Measurements from ENCODE around the gene BLOC1S1.

The BLOC1S1 gene

GRCh38 chr12:55681142-55682077, 34.4 kb upstream of the BLOC1S1 start:
- Histone ChIP-seq H3K4ac (ENCODE audit: low read length) (no peak overlapping the region), H3K4me1 (ENCODE audit: control insufficient read depth in 2 of 2, insufficient read depth in 1 of 2, low read depth in 1 of 2, low read length in 2 of 2) (peaks cover 2 to 10% of the 10 kb centered on the region in 2 donors), H4K8ac (ENCODE audit: low read depth, low read length) (no peak overlapping the region), H3K4me2 (ENCODE audit: insufficient read depth, low read length, poor library complexity, severe bottlenecking) (peak overlapping the region; percentile 28), H2AFZ (ENCODE audit: low read length) (peak overlapping the region; percentile 80), H3K79me1 (ENCODE audit: low read depth, low read length) (peaks cover 2% of the 10 kb centered on the region), H3K14ac (ENCODE audit: low read length) (no peak overlapping the region), H4K91ac (ENCODE audit: low read depth, low read length, poor library complexity) (no peak overlapping the region), H2BK5ac (ENCODE audit: low read length) (no peak overlapping the region), H3K18ac (ENCODE audit: low read length) (peak overlapping the region; percentile 69), H2BK12ac (ENCODE audit: low read length) (no peak overlapping the region), H3K27ac (replicated peaks; ENCODE audit: low read length) (no peak overlapping the region), H3K27me3 (ENCODE audit: control insufficient read depth in 3 of 3, insufficient read depth in 3 of 3, low read depth in 1 of 3, low read length in 3 of 3) (no peaks in the 10 kb centered on the region), H3K9me3 (replicated peaks in 1 of 2; ENCODE audit: control insufficient read depth in 2 of 2, insufficient read depth in 1 of 2, low read depth in 1 of 2, low read length in 2 of 2) (no peaks in the 10 kb centered on the region), H3K36me3 (replicated peaks in 1 of 2; ENCODE audit: control insufficient read depth in 2 of 2, insufficient read depth in 2 of 2, low read length in 2 of 2) (peaks cover 3 to 4% of the 10 kb centered on the region in 2 donors), H2BK120ac (ENCODE audit: low read depth, low read length) (no peak overlapping the region), H3K9ac (ENCODE audit: low read depth, low read length, poor library complexity) (no peak overlapping the region), H2BK15ac (ENCODE audit: low read length) (no peak overlapping the region), H2AK5ac (ENCODE audit: low read depth, low read length) (no peak overlapping the region), H3K4me3 (ENCODE audit: low read length in 2 of 2) (no peak overlapping the region), H3K23ac (ENCODE audit: low read depth, low read length, poor library complexity) (no peak overlapping the region)
- DNase-seq (ENCODE audit: low spot score): peak; percentile 57
- no CpG with 5 or more reads among the region's 17 CpGs for WGBS, 2 donors (ENCODE audit: extremely low coverage in 2 of 2, insufficient read length in 2 of 2, insufficient replicate concordance in 1 of 2)

DNA sequence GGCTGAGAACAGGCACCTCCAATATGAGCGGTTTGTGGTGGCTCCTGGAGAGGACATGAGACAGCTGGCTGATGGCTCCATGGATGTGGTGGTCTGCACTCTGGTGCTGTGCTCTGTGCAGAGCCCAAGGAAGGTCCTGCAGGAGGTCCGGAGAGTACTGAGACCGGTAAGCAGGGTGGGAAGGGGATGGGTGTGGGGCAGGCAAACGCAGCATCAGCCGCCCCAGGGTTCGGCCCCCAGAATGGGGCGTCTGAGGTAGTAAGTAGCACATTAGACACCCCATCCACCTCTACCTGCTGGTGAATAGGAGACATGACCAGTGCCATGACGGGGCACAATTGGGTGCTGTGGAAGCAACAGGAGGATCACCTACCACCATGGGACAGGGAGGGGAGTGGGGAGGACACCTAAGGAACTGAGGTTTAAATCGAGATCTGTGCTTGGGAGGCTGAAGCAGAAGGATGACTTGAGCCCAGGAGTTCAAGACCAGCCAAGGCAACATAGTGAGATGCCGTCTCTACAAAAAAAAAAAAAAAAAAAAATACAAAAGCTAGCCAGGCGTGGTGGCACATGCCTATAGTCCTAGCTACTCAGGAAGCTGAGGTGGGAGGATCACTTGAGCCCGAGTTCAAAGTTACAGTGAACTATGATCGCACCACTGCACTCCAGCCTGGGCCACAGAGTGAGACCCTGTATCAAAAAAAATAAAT, 33.6 kb upstream of the BLOC1S1 start:
- Histone ChIP-seq H4K8ac (ENCODE audit: low read depth, low read length) (no peak overlapping the region), H3K23ac (ENCODE audit: low read depth, low read length, poor library complexity) (no peak overlapping the region), H2AFZ (ENCODE audit: low read length) (peak overlapping the region; percentile 80), H2BK5ac (ENCODE audit: low read length) (no peak overlapping the region), H4K91ac (ENCODE audit: low read depth, low read length, poor library complexity) (no peak overlapping the region), H3K27ac (replicated peaks; ENCODE audit: low read length) (no peak overlapping the region), H3K4ac (ENCODE audit: low read length) (no peak overlapping the region), H2BK120ac (ENCODE audit: low read depth, low read length) (no peak overlapping the region), H3K4me2 (ENCODE audit: insufficient read depth, low read length, poor library complexity, severe bottlenecking) (no peak overlapping the region), H2BK15ac (ENCODE audit: low read length) (peak overlapping the region; percentile 56), H2BK12ac (ENCODE audit: low read length) (no peak overlapping the region), H3K9me3 (replicated peaks in 1 of 2; ENCODE audit: control insufficient read depth in 2 of 2, insufficient read depth in 1 of 2, low read depth in 1 of 2, low read length in 2 of 2) (no peaks in the 10 kb centered on the region), H3K4me3 (ENCODE audit: low read length in 2 of 2) (no peak overlapping the region), H3K4me1 (ENCODE audit: control insufficient read depth in 2 of 2, insufficient read depth in 1 of 2, low read depth in 1 of 2, low read length in 2 of 2) (peaks cover 2 to 10% of the 10 kb centered on the region in 2 donors), H2AK5ac (ENCODE audit: low read depth, low read length) (peak overlapping the region; percentile 73), H3K36me3 (replicated peaks in 1 of 2; ENCODE audit: control insufficient read depth in 2 of 2, insufficient read depth in 2 of 2, low read length in 2 of 2) (peaks cover 5 to 8% of the 10 kb centered on the region in 2 donors), H3K14ac (ENCODE audit: low read length) (no peak overlapping the region), H3K18ac (ENCODE audit: low read length) (no peak overlapping the region), H3K9ac (ENCODE audit: low read depth, low read length, poor library complexity) (no peak overlapping the region), H3K79me1 (ENCODE audit: low read depth, low read length) (peaks cover 2% of the 10 kb centered on the region), H3K27me3 (ENCODE audit: control insufficient read depth in 3 of 3, insufficient read depth in 3 of 3, low read depth in 1 of 3, low read length in 3 of 3) (no peaks in the 10 kb centered on the region)
- DNase-seq (ENCODE audit: low spot score): no peak
- WGBS, 2 donors (ENCODE audit: extremely low coverage in 2 of 2, insufficient read length in 2 of 2, insufficient replicate concordance in 1 of 2): no CpG with 5 or more reads among the region's 13 CpGs

GRCh38 chr12:55683676-55684075, 32.2 kb upstream of the BLOC1S1 start:
- Histone ChIP-seq H3K9me3 (replicated peaks in 1 of 2; ENCODE audit: control insufficient read depth in 2 of 2, insufficient read depth in 1 of 2, low read depth in 1 of 2, low read length in 2 of 2) (peaks cover 0 to 2% of the 10 kb centered on the region in 2 donors), H2BK5ac (ENCODE audit: low read length) (no peak overlapping the region), H3K79me1 (ENCODE audit: low read depth, low read length) (peaks cover 2% of the 10 kb centered on the region), H2AK5ac (ENCODE audit: low read depth, low read length) (no peak overlapping the region), H3K27me3 (ENCODE audit: control insufficient read depth in 3 of 3, insufficient read depth in 3 of 3, low read depth in 1 of 3, low read length in 3 of 3) (no peaks in the 10 kb centered on the region), H3K4me3 (ENCODE audit: low read length in 2 of 2) (no peak overlapping the region), H4K91ac (ENCODE audit: low read depth, low read length, poor library complexity) (no peak overlapping the region), H3K23ac (ENCODE audit: low read depth, low read length, poor library complexity) (no peak overlapping the region), H3K9ac (ENCODE audit: low read depth, low read length, poor library complexity) (no peak overlapping the region), H2BK15ac (ENCODE audit: low read length) (no peak overlapping the region), H3K27ac (replicated peaks; ENCODE audit: low read length) (no peak overlapping the region), H2BK12ac (ENCODE audit: low read length) (no peak overlapping the region), H2BK120ac (ENCODE audit: low read depth, low read length) (no peak overlapping the region), H3K18ac (ENCODE audit: low read length) (no peak overlapping the region), H3K4ac (ENCODE audit: low read length) (no peak overlapping the region), H4K8ac (ENCODE audit: low read depth, low read length) (no peak overlapping the region), H2AFZ (ENCODE audit: low read length) (no peak overlapping the region), H3K14ac (ENCODE audit: low read length) (no peak overlapping the region), H3K4me2 (ENCODE audit: insufficient read depth, low read length, poor library complexity, severe bottlenecking) (no peak overlapping the region), H3K36me3 (replicated peaks in 1 of 2; ENCODE audit: control insufficient read depth in 2 of 2, insufficient read depth in 2 of 2, low read length in 2 of 2) (peaks cover 12 to 15% of the 10 kb centered on the region in 2 donors), H3K4me1 (ENCODE audit: control insufficient read depth in 2 of 2, insufficient read depth in 1 of 2, low read depth in 1 of 2, low read length in 2 of 2) (peaks cover 2 to 10% of the 10 kb centered on the region in 2 donors)
- DNase-seq (ENCODE audit: low spot score): no peak
- WGBS, 2 donors (ENCODE audit: extremely low coverage in 2 of 2, insufficient read length in 2 of 2, insufficient replicate concordance in 1 of 2): no CpG with 5 or more reads among the region's 7 CpGs
